Measurements from ENCODE around the gene CTDSPL.

DNA sequence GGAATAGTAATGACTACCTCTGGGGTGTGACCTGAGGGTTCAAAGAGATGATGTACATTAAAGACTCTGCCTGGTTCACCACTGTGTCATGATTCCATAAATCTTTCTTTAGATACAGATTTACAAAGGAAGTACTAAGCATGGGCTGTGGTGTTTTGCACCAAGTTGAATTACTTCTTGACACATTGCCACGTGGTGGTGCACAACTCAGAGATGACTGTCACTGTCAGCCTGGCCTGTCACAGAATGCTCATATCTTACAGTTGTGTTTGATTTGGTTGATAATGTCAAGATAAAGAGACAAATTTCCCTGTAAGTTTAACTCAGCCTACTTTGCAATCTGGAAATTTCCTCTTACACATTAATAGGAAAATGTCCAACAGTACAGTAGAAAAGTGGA lies 3.2 kb downstream of the CTDSPL start:
- TF ChIP-seq, protein P1, sequence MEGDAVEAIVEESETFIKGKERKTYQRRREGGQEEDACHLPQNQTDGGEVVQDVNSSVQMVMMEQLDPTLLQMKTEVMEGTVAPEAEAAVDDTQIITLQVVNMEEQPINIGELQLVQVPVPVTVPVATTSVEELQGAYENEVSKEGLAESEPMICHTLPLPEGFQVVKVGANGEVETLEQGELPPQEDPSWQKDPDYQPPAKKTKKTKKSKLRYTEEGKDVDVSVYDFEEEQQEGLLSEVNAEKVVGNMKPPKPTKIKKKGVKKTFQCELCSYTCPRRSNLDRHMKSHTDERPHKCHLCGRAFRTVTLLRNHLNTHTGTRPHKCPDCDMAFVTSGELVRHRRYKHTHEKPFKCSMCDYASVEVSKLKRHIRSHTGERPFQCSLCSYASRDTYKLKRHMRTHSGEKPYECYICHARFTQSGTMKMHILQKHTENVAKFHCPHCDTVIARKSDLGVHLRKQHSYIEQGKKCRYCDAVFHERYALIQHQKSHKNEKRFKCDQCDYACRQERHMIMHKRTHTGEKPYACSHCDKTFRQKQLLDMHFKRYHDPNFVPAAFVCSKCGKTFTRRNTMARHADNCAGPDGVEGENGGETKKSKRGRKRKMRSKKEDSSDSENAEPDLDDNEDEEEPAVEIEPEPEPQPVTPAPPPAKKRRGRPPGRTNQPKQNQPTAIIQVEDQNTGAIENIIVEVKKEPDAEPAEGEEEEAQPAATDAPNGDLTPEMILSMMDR (conservative IDR thresholded peaks at IDR 0.05), result no peak
- no peak for TF ChIP-seq EZH2 (IDR thresholded peaks at IDR 0.05; ENCODE audit: low read depth)

Data from PC-9 (cell line).